HUES6 (cell line): ENCODE results near the gene PXYLP1.
A peak's percentile ranks its signal among the peaks of the same experiment; 100 is the strongest.
"Not testable (repeated sequence)": the region's sequence is repeated elsewhere in the genome, so short reads cannot be mapped to it uniquely, and the experiment has no call there.

Experiments
- H3K27ac ChIP-seq: 2 replicates; pipeline ENCODE4 v1.7.0; 2013; ENCODE audit warnings: low read depth, mild to moderate bottlenecking, low read length, inconsistent platforms
- H3K27me3 ChIP-seq: 2 replicates; pipeline ENCODE4 v1.6.1; 2013; ENCODE audit warnings: low read length; ENCODE audit not compliant: control insufficient read depth, insufficient read depth
- H3K36me3 ChIP-seq: 2 replicates; pipeline ENCODE4 v1.6.1; 2013; ENCODE audit warnings: low read length; ENCODE audit not compliant: control insufficient read depth, insufficient read depth
- H3K4me1 ChIP-seq: 2 replicates; pipeline ENCODE4 v1.6.1; 2013; ENCODE audit warnings: low read length; ENCODE audit not compliant: control insufficient read depth, insufficient read depth
- H3K4me3 ChIP-seq: 2 replicates; pipeline ENCODE4 v1.5.1; 2013; ENCODE audit warnings: low read depth, low read length
- H3K9ac ChIP-seq: one replicate; pipeline ENCODE4 v1.6.1; 2013; ENCODE audit warnings: mild to moderate bottlenecking, low read length
- H3K9me3 ChIP-seq: 2 replicates; pipeline ENCODE4 v1.6.1; 2013; ENCODE audit warnings: low read depth, low read length; ENCODE audit not compliant: control insufficient read depth, insufficient read depth

Gene PXYLP1

DNA sequence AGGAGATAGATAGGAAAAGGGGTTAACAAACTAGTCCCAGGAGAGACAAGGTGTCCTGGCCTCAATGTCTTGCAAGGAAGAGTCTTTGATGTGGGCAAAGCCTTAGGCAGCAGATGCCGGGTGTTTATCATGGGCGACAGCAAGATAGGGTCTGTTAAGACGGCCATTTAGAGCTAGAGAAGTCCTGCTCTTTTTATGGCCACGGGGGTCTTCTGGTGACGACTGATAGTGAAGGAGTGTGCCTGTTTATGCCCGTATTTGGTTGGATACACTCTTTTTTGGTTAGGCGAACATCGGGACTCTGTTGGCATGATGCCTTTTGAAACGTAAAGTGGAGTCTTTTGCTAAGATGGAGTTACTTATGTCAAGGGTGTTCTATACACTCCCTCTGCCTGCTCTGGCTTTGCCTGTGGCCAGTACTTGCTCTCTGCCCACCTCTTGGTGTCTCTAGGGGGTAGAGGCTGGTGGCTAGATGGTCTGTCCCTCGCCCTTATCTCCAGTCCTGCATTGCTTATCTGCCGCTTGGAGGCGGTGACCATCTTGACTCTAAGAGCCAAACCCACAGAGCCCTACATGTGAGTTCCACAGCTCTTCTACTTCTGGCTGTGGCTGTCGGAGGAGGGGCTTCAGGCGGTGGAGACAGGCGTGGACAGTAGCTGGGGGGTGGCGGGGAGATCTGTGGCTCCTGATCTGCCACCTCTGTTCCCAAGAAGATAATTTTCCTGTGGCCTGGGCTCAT is 80.9 kb downstream of the PXYLP1 start:
- H3K9me3 ChIP-seq: no peaks in the 10 kb centered on the region
- H3K36me3 ChIP-seq: no peaks in the 10 kb centered on the region
- H3K27me3 ChIP-seq: peaks cover 10% of the 10 kb centered on the region
- H3K4me3 ChIP-seq: peak overlapping the region; percentile 48; the same call in 1 of the 2 replicates
- no peak overlapping the region for H3K27ac ChIP-seq
- peak overlapping the region; percentile 25 for H3K9ac ChIP-seq
- H3K4me1 ChIP-seq: peaks cover 11% of the 10 kb centered on the region

DNA sequence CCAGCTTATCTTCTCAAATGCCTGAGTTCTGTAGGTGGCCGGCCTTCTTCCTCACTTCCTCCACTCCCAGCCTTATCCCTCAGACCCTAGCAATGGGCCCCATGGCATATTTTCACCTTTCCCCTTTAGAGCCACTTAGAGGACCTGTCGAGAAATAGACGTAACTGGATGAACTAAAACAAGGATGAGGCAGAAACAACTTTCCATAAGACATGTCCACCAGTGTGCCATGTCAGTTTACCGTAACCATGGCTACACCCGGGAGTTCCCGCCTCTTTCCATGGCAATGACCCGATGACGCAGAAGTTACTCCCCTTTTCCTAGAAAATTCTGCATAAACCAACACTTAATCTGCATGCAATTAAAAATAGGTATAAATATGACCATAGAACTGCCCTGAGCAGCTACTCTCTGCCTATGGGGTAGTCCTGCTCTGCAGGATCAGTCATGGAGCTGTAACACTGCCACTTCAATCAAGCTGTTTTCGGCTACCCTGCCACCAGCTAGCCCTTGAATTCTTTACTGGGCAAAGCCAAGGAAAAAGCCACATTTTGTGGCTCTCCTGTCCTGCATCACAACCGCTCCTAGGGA is 81.6 kb downstream of the PXYLP1 start:
- Histone ChIP-seq H3K9me3 (no peaks in the 10 kb centered on the region), H3K9ac (no peak overlapping the region), H3K36me3 (no peaks in the 10 kb centered on the region), H3K27ac (no peak overlapping the region), H3K4me1 (peaks cover 11% of the 10 kb centered on the region), H3K27me3 (peaks cover 3% of the 10 kb centered on the region; the same call in 1 of the 2 replicates), H3K4me3 (no peak overlapping the region)

DNA sequence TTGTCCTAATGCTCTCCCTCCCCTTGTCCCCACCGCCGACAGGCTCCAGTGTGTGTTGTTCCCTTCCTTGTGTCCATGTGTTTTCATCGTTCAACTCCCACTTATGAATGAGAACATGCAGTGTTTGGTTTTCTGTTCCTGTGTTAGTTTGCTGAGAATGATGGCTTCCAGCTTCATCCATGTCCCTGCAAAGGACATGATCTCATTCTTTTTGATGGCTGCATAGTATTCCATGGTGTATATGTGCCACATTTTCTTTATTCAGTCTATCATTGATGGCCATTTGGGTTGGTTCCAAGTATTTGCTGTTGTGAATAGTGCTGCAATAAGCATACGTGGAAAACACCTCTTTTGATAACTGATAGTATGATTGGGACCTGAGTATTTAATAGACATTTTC is 82.8 kb downstream of the PXYLP1 start:
- not testable (repeated sequence) for H3K4me3 ChIP-seq, H3K27me3 ChIP-seq, H3K9ac ChIP-seq, H3K36me3 ChIP-seq, H3K27ac ChIP-seq, H3K9me3 ChIP-seq
- H3K4me1 ChIP-seq: peaks cover 11% of the 10 kb centered on the region

DNA sequence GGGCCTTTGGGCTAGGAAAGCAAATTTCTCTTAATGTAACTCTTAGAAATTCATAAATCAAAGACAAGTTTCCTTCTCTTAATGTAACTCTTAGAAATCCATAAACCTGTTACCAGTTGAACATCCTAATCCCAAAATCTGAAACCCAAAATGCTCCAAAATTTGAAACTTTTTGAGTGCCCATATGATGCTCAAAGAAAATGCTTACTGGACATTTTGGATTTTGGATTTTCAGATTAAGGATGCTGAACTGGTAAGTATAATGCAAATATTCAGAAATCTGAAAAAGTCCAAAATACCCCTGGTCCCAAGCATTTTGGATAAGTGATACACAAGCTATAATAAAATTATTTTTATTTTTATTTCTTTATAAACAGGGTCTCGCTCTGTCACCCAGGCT is 85.2 kb downstream of the PXYLP1 start:
- H3K36me3 ChIP-seq: no peaks in the 10 kb centered on the region
- H3K9me3 ChIP-seq: peaks cover 6% of the 10 kb centered on the region; the same call in 1 of the 2 replicates
- H3K9ac ChIP-seq: no peak overlapping the region
- no peaks in the 10 kb centered on the region for H3K27me3 ChIP-seq
- H3K4me3 ChIP-seq: no peak overlapping the region
- H3K4me1 ChIP-seq: peaks cover 6% of the 10 kb centered on the region
- no peak overlapping the region for H3K27ac ChIP-seq

DNA sequence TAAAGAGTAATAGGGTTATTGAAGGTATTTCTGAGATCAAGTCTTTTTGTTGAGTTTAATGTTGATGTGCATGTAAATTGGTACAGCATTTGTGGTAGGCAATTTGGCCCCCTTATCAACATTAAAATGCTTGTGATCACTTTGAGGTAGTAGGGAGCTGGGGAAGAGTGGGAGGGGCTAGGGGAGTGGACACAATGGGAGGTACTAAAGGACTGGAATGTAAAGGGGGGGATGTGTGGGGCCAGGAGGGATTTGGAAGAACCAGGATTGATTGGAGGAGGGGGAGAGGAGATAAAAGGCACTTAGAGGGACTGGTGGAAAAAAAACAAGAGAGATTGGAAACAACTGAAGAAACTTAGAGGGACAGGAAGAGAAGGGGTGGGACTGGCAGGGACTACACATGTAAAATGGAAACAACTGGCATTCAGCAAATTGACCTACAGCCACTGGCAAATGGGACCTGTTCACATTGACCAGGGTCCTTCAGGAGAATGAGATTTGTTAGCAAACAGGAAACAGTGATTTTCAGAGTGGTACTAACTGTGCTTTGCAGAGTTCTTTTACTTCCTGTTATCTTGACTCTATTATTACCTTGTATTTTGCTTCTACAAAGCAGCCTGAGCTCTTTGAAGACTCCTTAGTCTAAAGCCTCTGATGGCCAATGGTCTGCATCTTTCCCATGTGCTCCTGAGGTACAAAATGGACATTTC is 88.9 kb downstream of the PXYLP1 start:
- Histone ChIP-seq H3K4me1 (no peaks in the 10 kb centered on the region), H3K9ac (no peak overlapping the region), H3K27me3 (no peaks in the 10 kb centered on the region), H3K27ac (no peak overlapping the region), H3K36me3 (no peaks in the 10 kb centered on the region), H3K4me3 (no peak overlapping the region), H3K9me3 (peaks cover 6% of the 10 kb centered on the region; the same call in 1 of the 2 replicates)

DNA sequence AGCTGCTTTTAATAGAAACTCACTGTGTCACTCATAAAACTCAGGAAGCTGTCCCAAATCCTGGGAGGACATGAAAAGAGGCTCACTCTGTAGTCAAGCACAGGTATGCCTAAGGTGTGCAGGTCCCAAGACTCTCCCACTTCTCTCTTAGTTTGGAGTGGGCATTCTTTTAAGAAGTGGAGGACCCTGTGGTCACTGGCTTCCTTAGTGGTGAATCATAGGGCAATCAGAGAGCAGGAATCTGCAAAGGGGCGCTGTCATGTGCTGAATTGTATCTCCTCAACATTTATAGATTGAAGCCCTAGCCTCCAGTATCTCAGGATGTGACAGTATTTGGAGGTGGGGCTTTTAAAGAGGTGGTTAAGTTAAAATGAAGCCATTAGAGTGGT is 89.5 kb downstream of the PXYLP1 start:
- H3K27me3 ChIP-seq: no peaks in the 10 kb centered on the region
- H3K9ac ChIP-seq: no peak overlapping the region
- H3K27ac ChIP-seq: no peak overlapping the region
- peaks cover 2% of the 10 kb centered on the region for H3K4me1 ChIP-seq
- H3K9me3 ChIP-seq: peaks cover 6% of the 10 kb centered on the region; the same call in 1 of the 2 replicates
- H3K4me3 ChIP-seq: no peak overlapping the region
- no peaks in the 10 kb centered on the region for H3K36me3 ChIP-seq

DNA sequence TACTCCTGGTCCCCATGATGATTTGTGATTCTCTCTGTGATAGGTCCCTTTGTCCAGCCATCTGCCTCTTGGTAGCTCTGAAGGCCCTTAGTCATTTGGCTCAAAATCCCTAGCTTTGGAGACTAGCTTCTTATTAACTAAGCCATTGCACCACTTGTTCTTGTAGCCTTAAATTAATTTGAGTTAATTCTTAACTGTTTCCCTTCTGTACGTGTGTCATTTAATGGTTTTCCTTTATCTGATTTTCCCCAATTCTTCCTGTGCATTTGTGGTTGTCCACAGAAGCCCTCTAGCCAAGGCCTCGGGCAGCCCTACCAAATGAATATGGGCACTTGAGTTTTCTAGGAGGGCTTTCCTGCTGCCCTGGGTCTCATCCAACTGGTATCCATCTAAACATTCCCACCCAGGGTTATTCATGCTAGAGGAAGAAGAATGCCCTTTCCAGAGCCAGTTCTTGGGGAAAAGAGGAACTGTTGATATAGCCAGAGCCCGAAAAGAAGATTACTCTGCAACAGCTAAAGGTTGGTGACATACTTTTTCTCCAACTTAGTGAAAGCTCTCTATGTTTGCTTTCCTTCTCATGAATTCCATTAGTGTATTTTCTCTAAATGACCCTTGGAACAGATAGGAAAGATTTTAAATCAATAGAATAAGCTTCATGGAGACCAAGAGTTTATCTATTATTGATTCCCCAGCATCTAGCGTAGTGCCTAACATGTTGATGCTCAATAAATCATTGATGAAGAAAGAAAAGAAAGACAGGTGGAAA is 92.5 kb downstream of the PXYLP1 start:
- no peak overlapping the region for H3K4me3 ChIP-seq
- no peak overlapping the region for H3K27ac ChIP-seq
- peaks cover 9% of the 10 kb centered on the region for H3K4me1 ChIP-seq
- H3K36me3 ChIP-seq: no peaks in the 10 kb centered on the region
- H3K9ac ChIP-seq: no peak overlapping the region
- H3K9me3 ChIP-seq: peaks cover 6% of the 10 kb centered on the region; the same call in 1 of the 2 replicates
- H3K27me3 ChIP-seq: no peaks in the 10 kb centered on the region

DNA sequence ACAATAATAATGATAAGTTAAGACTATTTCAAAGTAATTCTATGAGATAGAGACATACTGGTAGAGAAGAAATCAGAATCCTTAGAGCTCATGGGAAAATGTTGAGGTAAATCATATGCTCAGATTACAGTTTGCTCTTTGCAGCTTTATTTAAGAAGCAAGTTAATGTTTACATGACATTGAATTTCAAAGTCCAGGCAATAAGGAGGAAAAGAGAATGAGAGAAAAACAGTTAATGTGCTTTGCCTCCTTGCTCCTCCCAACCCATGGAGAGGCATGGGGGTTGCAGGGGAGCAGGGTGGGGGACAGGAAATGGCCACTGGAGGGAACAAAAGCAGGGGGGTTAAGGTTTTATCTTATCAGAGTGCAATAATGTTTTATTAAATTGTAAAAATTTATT is 94.5 kb downstream of the PXYLP1 start:
- H3K27ac ChIP-seq: no peak overlapping the region

DNA sequence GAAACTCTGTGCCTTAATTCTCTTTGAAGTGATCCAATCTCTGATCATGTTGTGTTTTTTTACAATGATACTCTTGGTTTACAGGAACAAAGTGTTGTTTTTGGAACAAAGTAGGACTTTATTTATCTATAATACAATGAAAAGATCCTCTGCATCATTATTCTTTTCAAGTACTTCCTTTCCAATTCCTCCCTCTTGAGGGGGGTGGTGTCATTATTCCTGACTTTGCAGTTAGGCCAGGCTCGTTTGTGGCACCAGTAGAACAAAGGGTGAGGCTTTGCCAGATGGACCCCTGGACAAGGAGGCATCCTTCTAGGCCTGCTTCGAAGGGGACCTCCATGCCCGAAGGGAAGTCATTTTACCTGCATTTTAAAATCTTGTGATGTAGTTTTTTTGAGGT is 95.0 kb downstream of the PXYLP1 start:
- H3K9me3 ChIP-seq: no peaks in the 10 kb centered on the region
- H3K9ac ChIP-seq: no peak overlapping the region
- peaks cover 9% of the 10 kb centered on the region for H3K4me1 ChIP-seq
- H3K36me3 ChIP-seq: no peaks in the 10 kb centered on the region
- H3K27ac ChIP-seq: no peak overlapping the region
- H3K27me3 ChIP-seq: no peaks in the 10 kb centered on the region; the same call in 1 of the 2 replicates
- H3K4me3 ChIP-seq: no peak overlapping the region

More for the DNA sequence above, 94.5 kb downstream of the PXYLP1 start:
- H3K36me3 ChIP-seq: no peaks in the 10 kb centered on the region
- H3K4me1 ChIP-seq: peaks cover 9% of the 10 kb centered on the region
- H3K27me3 ChIP-seq: no peaks in the 10 kb centered on the region; the same call in 1 of the 2 replicates
- H3K4me3 ChIP-seq: no peak overlapping the region
- no peaks in the 10 kb centered on the region for H3K9me3 ChIP-seq
- no peak overlapping the region for H3K9ac ChIP-seq

DNA sequence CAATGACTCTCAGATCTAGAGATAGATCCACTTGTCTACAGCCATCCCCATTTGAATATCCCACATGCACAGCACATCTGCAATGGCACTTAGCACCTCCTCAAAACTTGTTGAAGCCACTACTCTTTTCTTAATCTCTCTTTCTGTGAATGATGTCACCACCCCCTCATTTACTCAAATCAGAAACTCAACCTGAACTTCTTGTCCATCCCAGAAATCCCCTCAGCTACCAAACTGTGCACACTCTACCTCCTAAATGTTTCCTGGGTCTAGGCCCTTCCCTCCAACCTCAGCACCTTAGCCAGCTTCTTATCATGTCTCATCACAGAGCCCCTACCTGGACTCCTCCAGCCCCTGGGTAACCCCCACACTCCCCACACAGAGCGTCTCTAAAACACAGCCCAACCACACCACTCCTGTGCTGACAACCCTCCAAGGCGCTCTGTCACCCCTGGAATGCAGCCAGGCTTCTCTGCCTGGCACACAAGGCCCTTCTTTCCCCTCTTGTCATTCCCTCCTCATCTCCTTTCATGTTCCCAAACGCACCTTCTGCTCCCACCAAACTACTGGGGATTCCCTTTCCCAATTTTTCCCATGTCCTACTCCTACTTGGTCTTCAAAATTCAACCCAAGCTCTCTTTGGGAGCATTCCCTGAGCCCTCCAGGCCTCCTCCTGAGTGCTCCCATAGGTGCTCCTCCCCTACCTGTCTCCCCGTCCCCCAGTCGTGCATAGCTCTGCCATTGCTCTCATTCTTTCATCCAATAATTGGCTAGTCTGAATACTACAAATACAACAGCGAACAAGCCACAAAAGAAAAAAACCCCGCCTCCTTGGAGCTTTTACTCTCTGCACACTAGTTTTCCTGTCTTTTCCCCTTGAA is 96.9 kb downstream of the PXYLP1 start:
- Histone ChIP-seq H3K4me3 (no peak overlapping the region), H3K27ac (no peak overlapping the region)

More for the DNA sequence above, 96.9 kb downstream of the PXYLP1 start:
- Histone ChIP-seq H3K27me3 (no peaks in the 10 kb centered on the region; the same call in 1 of the 2 replicates), H3K36me3 (no peaks in the 10 kb centered on the region), H3K9ac (no peak overlapping the region), H3K9me3 (no peaks in the 10 kb centered on the region), H3K4me1 (peaks cover 9% of the 10 kb centered on the region)
